Left lung (tissue), 10 donors: Measurements from ENCODE around the gene MTERF2. TPM values are rescaled to one million over a fixed set of nuclear protein-coding genes. Genes with fewer than 3 reads are reported as not detected.
"Not testable (repeated sequence)": the region's sequence is repeated elsewhere in the genome, so short reads cannot be mapped to it uniquely, and the experiment has no call there.

ENCODE experiments used
- ATAC-seq: fragments of 200-7000 bp; cut with Tn5 transposase; one replicate; pipeline ENCODE4 v1.9.1; 2020; ENCODE audit warnings: moderate library complexity
- DNase-seq, 4 donors: peaks; one replicate each; pipeline ENCODE4 v3.0.0-alpha.2; 2013 to 2020
- H3K27ac ChIP-seq, 2 donors: fragments of 200-600 bp; sonication (generic) in 1 of 2; one replicate each; pipeline versions ENCODE4 v1.5.0 to v1.8.0; 2020 to 2021
- H3K27me3 ChIP-seq, 2 donors: fragments of 200-600 bp; sonication (generic) in 1 of 2; one replicate each; pipeline versions ENCODE4 v1.5.0 to v1.8.0; 2020 to 2021
- H3K36me3 ChIP-seq, 2 donors: fragments of 200-600 bp; sonication (generic) in 1 of 2; one replicate each; pipeline versions ENCODE4 v1.5.0 to v1.8.0; 2020 to 2021
- H3K4me1 ChIP-seq, 2 donors: fragments of 200-600 bp; one replicate each; pipeline ENCODE4 v1.8.0; 2021
- H3K4me3 ChIP-seq, 2 donors: fragments of 200-600 bp; sonication (generic) in 1 of 2; one replicate each; pipeline versions ENCODE4 v1.5.0 to v1.8.0; 2020 to 2021; ENCODE audit warnings: mild to moderate bottlenecking in 1 of 2
- H3K9me3 ChIP-seq, 2 donors: fragments of 200-600 bp; sonication (generic) in 1 of 2; one replicate each; pipeline versions ENCODE4 v1.5.0 to v1.8.0; 2020 to 2021
- CTCF ChIP-seq, 2 donors: fragments of 200-600 bp; sonication (generic) in 1 of 2; IDR thresholded peaks; one replicate each; pipeline versions ENCODE4 v1.5.0 to v1.8.0; 2021; ENCODE audit warnings: antibody characterized with exemption in 2 of 2
- intact Hi-C, 2 donors: fragments of 100-400 bp; cut with DNase I; formaldehyde crosslinking; loops; one replicate each; pipeline versions ENCODE4 v1.11.2 to v1.14.2; 2022
- polyA plus RNA-seq, 6 donors: library from polyadenylated mRNA; unstranded; fragments of 120-200 nt; gene quantifications; one replicate each; pipeline ENCODE4 v1.2.1, GENCODE V29; 2013; ENCODE audit not compliant: insufficient read length in 6 of 6
- total RNA-seq, 2 donors: library from RNA; stranded (reverse); fragmentation: NEBNext Ultra II Directional; extraction: Animal tissue kit (Norgen Biotek cat#: 25700); gene quantifications; one replicate each; pipeline ENCODE4 v1.2.1, GENCODE V29; 2021
- donor health status: DM: no; HTN: yes; CAD: no.
- donor health status: DM: no; HTN: no; CAD: no.

Gene MTERF2
- total and polyA plus RNA-seq, 8 donors: 10.8 to 49.6 (median 41.1) TPM

- Histone ChIP-seq H3K27ac (no peak overlapping the region), H3K9me3 (no peaks in the 10 kb centered on the region), H3K4me1 (no peaks in the 10 kb centered on the region), H3K36me3 (peaks cover 0 to 4% of the 10 kb centered on the region in 2 donors), H3K27me3 (no peaks in the 10 kb centered on the region), H3K4me3 (no peak overlapping the region)
- no peak for TF ChIP-seq CTCF (IDR thresholded peaks at IDR 0.05)
- intact Hi-C loops: no loop called here
- ATAC-seq (no peak), DNase-seq (no peak)
Observed at GRCh38 chr12:107011519-107011918, 24.6 kb upstream of the MTERF2 start.

GRCh38 chr12:107007411-107007810 lies 20.5 kb upstream of the MTERF2 start:
- H3K27ac ChIP-seq: no peak overlapping the region
- intact Hi-C loops: no loop called here
- no peak overlapping the region for H3K4me3 ChIP-seq
- ATAC-seq (no peak), DNase-seq (no peak)
- TF ChIP-seq CTCF (IDR thresholded peaks at IDR 0.05): no peak
- H3K4me1 ChIP-seq: no peaks in the 10 kb centered on the region
- no peaks in the 10 kb centered on the region for H3K9me3 ChIP-seq
- H3K27me3 ChIP-seq: no peaks in the 10 kb centered on the region
- peaks cover 0 to 4% of the 10 kb centered on the region in 2 donors for H3K36me3 ChIP-seq

GRCh38 chr12:107002665-107003064 lies 15.7 kb upstream of the MTERF2 start:
- ATAC-seq, H3K9me3 ChIP-seq, intact Hi-C loops: not testable (repeated sequence)

GRCh38 chr12:106999446-106999845 lies 12.5 kb upstream of the MTERF2 start:
- H3K27ac ChIP-seq: no peak overlapping the region
- no peaks in the 10 kb centered on the region for H3K27me3 ChIP-seq
- intact Hi-C loops: no loop called here
- no peak for ATAC-seq
- no peaks in the 10 kb centered on the region for H3K4me1 ChIP-seq
- peaks cover 0 to 45% of the 10 kb centered on the region in 2 donors for H3K36me3 ChIP-seq
- H3K9me3 ChIP-seq: no peaks in the 10 kb centered on the region
- DNase-seq: no peak
- H3K4me3 ChIP-seq: no peak overlapping the region
- TF ChIP-seq CTCF (IDR thresholded peaks at IDR 0.05): no peak

More at GRCh38 chr12:107002665-107003064, 15.7 kb upstream of the MTERF2 start:
- not testable (repeated sequence) for H3K4me3 ChIP-seq, H3K27ac ChIP-seq, H3K27me3 ChIP-seq, H3K4me1 ChIP-seq, DNase-seq
- peaks cover 0 to 25% of the 10 kb centered on the region in 2 donors for H3K36me3 ChIP-seq

GRCh38 chr12:106997916-106998315 lies 11.0 kb upstream of the MTERF2 start:
- Histone ChIP-seq H3K4me3 (no peak overlapping the region), H3K27me3 (no peaks in the 10 kb centered on the region), H3K4me1 (no peaks in the 10 kb centered on the region), H3K27ac (no peak overlapping the region), H3K9me3 (no peaks in the 10 kb centered on the region), H3K36me3 (peaks cover 0 to 45% of the 10 kb centered on the region in 2 donors)
- intact Hi-C loops: no loop called here
- no peak for TF ChIP-seq CTCF (IDR thresholded peaks at IDR 0.05)
- ATAC-seq (no peak), DNase-seq (no peak)

GRCh38 chr12:106996102-106996501 lies 9.2 kb upstream of the MTERF2 start:
- H3K9me3 ChIP-seq, H3K4me3 ChIP-seq, H3K4me1 ChIP-seq, ATAC-seq, H3K27me3 ChIP-seq, intact Hi-C loops, H3K27ac ChIP-seq, DNase-seq: not testable (repeated sequence)
- peaks cover 0 to 40% of the 10 kb centered on the region in 2 donors for H3K36me3 ChIP-seq
